ENCODE measurements around the gene TRAPPC2L. TPM values are rescaled to one million over a fixed set of nuclear protein-coding genes. Genes with fewer than 3 reads are reported as not detected.

TRAPPC2L gene
- polyA plus RNA-seq, 2 donors = 42.8 to 44.1 TPM

GRCh38 chr16:88855176-88855575 lies 1.8 kb upstream of the TRAPPC2L start:
- no peaks in the 10 kb centered on the region for H3K9me3 ChIP-seq (ENCODE audit: control insufficient read depth in 2 of 2, insufficient read depth in 1 of 2, low read depth in 1 of 2, low read length in 1 of 2)
- H3K4me1 ChIP-seq (ENCODE audit: control insufficient read depth in 2 of 2, insufficient read depth in 2 of 2, low read length in 1 of 2) = peaks cover 3 to 11% of the 10 kb centered on the region in 2 donors
- 86 to 88% methylated on average over 8 of the region's 8 CpGs for WGBS, 2 donors
- H3K27me3 ChIP-seq (ENCODE audit: control insufficient read depth in 1 of 2, insufficient read depth in 2 of 2, low read length in 2 of 2) = no peaks in the 10 kb centered on the region
- no peak overlapping the region for H3K27ac ChIP-seq (ENCODE audit: low read depth in 2 of 2, low read length in 1 of 2)
- H3K36me3 ChIP-seq (ENCODE audit: control insufficient read depth in 2 of 2, insufficient read depth in 2 of 2, low read length in 1 of 2) = peaks cover 0 to 16% of the 10 kb centered on the region in 2 donors
- no peak overlapping the region for H3K4me3 ChIP-seq (ENCODE audit: low read depth in 1 of 2, low read length in 2 of 2)

GRCh38 chr16:88855736-88856121 lies 1.2 kb upstream of the TRAPPC2L start:
- Histone ChIP-seq H3K36me3 (ENCODE audit: control insufficient read depth in 2 of 2, insufficient read depth in 2 of 2, low read length in 1 of 2) (peaks cover 3 to 20% of the 10 kb centered on the region in 2 donors), H3K27me3 (ENCODE audit: control insufficient read depth in 1 of 2, insufficient read depth in 2 of 2, low read length in 2 of 2) (no peaks in the 10 kb centered on the region), H3K4me1 (ENCODE audit: control insufficient read depth in 2 of 2, insufficient read depth in 2 of 2, low read length in 1 of 2) (peaks cover 3 to 11% of the 10 kb centered on the region in 2 donors), H3K4me3 (ENCODE audit: low read depth in 1 of 2, low read length in 2 of 2) (peak overlapping the region; percentile 53 to 82), H3K9me3 (ENCODE audit: control insufficient read depth in 2 of 2, insufficient read depth in 1 of 2, low read depth in 1 of 2, low read length in 1 of 2) (no peaks in the 10 kb centered on the region), H3K27ac (ENCODE audit: low read depth in 2 of 2, low read length in 1 of 2) (no peak overlapping the region)
- WGBS, 2 donors = 79 to 82% methylated on average over 13 of the region's 13 CpGs

- 10 to 11% methylated on average over 30 to 47 of the region's 53 CpGs for WGBS, 2 donors
- Histone ChIP-seq H3K27me3 (ENCODE audit: control insufficient read depth in 1 of 2, insufficient read depth in 2 of 2, low read length in 2 of 2) (no peaks in the 10 kb centered on the region), H3K4me1 (ENCODE audit: control insufficient read depth in 2 of 2, insufficient read depth in 2 of 2, low read length in 1 of 2) (peaks cover 3 to 11% of the 10 kb centered on the region in 2 donors), H3K27ac (ENCODE audit: low read depth in 2 of 2, low read length in 1 of 2) (peak overlapping the region; percentile 78 to 89), H3K36me3 (ENCODE audit: control insufficient read depth in 2 of 2, insufficient read depth in 2 of 2, low read length in 1 of 2) (peaks cover 3 to 22% of the 10 kb centered on the region in 2 donors), H3K9me3 (ENCODE audit: control insufficient read depth in 2 of 2, insufficient read depth in 1 of 2, low read depth in 1 of 2, low read length in 1 of 2) (no peaks in the 10 kb centered on the region), H3K4me3 (ENCODE audit: low read depth in 1 of 2, low read length in 2 of 2) (peak overlapping the region; percentile 79 to 82)
These were observed 652 bp upstream of the TRAPPC2L start for GRCh38 chr16:88856122-88856827.

- peaks cover 3 to 30% of the 10 kb centered on the region in 2 donors for H3K36me3 ChIP-seq (ENCODE audit: control insufficient read depth in 2 of 2, insufficient read depth in 2 of 2, low read length in 1 of 2)
- H3K27me3 ChIP-seq (ENCODE audit: control insufficient read depth in 1 of 2, insufficient read depth in 2 of 2, low read length in 2 of 2) = no peaks in the 10 kb centered on the region
- H3K4me3 ChIP-seq (ENCODE audit: low read depth in 1 of 2, low read length in 2 of 2) = peak overlapping the region; percentile 82 to 93
- H3K4me1 ChIP-seq (ENCODE audit: control insufficient read depth in 2 of 2, insufficient read depth in 2 of 2, low read length in 1 of 2) = peaks cover 3 to 11% of the 10 kb centered on the region in 2 donors
- H3K27ac ChIP-seq (ENCODE audit: low read depth in 2 of 2, low read length in 1 of 2) = peak overlapping the region; percentile 60 to 72
- 13 to 16% methylated on average over 12 of the region's 12 CpGs for WGBS, 2 donors
- no peaks in the 10 kb centered on the region for H3K9me3 ChIP-seq (ENCODE audit: control insufficient read depth in 2 of 2, insufficient read depth in 1 of 2, low read depth in 1 of 2, low read length in 1 of 2)
These were observed 907 bp downstream of the TRAPPC2L start for GRCh38 chr16:88857728-88858339.

- H3K4me1 ChIP-seq (ENCODE audit: control insufficient read depth in 2 of 2, insufficient read depth in 2 of 2, low read length in 1 of 2) = peaks cover 3 to 11% of the 10 kb centered on the region in 2 donors
- peaks cover 3 to 23% of the 10 kb centered on the region in 2 donors for H3K36me3 ChIP-seq (ENCODE audit: control insufficient read depth in 2 of 2, insufficient read depth in 2 of 2, low read length in 1 of 2)
- no peak overlapping the region for H3K4me3 ChIP-seq (ENCODE audit: low read depth in 1 of 2, low read length in 2 of 2)
- H3K9me3 ChIP-seq (ENCODE audit: control insufficient read depth in 2 of 2, insufficient read depth in 1 of 2, low read depth in 1 of 2, low read length in 1 of 2) = no peaks in the 10 kb centered on the region
- H3K27ac ChIP-seq (ENCODE audit: low read depth in 2 of 2, low read length in 1 of 2) = no peak overlapping the region
- 91 to 92% methylated on average over 20 of the region's 20 CpGs for WGBS, 2 donors
- H3K27me3 ChIP-seq (ENCODE audit: control insufficient read depth in 1 of 2, insufficient read depth in 2 of 2, low read length in 2 of 2) = no peaks in the 10 kb centered on the region
These were observed 2.6 kb downstream of the TRAPPC2L start for GRCh38 chr16:88859381-88860091.

GRCh38 chr16:88861359-88861758 lies 4.4 kb downstream of the TRAPPC2L start:
- Histone ChIP-seq H3K4me1 (ENCODE audit: control insufficient read depth in 2 of 2, insufficient read depth in 2 of 2, low read length in 1 of 2) (peaks cover 0 to 6% of the 10 kb centered on the region in 2 donors), H3K4me3 (ENCODE audit: low read depth in 1 of 2, low read length in 2 of 2) (no peak overlapping the region), H3K27ac (ENCODE audit: low read depth in 2 of 2, low read length in 1 of 2) (no peak overlapping the region), H3K27me3 (ENCODE audit: control insufficient read depth in 1 of 2, insufficient read depth in 2 of 2, low read length in 2 of 2) (no peaks in the 10 kb centered on the region), H3K36me3 (ENCODE audit: control insufficient read depth in 2 of 2, insufficient read depth in 2 of 2, low read length in 1 of 2) (peaks cover 3 to 23% of the 10 kb centered on the region in 2 donors), H3K9me3 (ENCODE audit: control insufficient read depth in 2 of 2, insufficient read depth in 1 of 2, low read depth in 1 of 2, low read length in 1 of 2) (no peaks in the 10 kb centered on the region)
- 93 to 95% methylated on average over 17 to 19 of the region's 19 CpGs for WGBS, 2 donors

- H3K9me3 ChIP-seq (ENCODE audit: control insufficient read depth in 2 of 2, insufficient read depth in 1 of 2, low read depth in 1 of 2, low read length in 1 of 2) = no peaks in the 10 kb centered on the region
- no peaks in the 10 kb centered on the region for H3K27me3 ChIP-seq (ENCODE audit: control insufficient read depth in 1 of 2, insufficient read depth in 2 of 2, low read length in 2 of 2)
- peaks cover 3 to 23% of the 10 kb centered on the region in 2 donors for H3K36me3 ChIP-seq (ENCODE audit: control insufficient read depth in 2 of 2, insufficient read depth in 2 of 2, low read length in 1 of 2)
- peaks cover 0 to 4% of the 10 kb centered on the region in 2 donors for H3K4me1 ChIP-seq (ENCODE audit: control insufficient read depth in 2 of 2, insufficient read depth in 2 of 2, low read length in 1 of 2)
- H3K27ac ChIP-seq (ENCODE audit: low read depth in 2 of 2, low read length in 1 of 2) = no peak overlapping the region
- WGBS, 2 donors = 88 to 94% methylated on average over 25 of the region's 25 CpGs
- no peak overlapping the region for H3K4me3 ChIP-seq (ENCODE audit: low read depth in 1 of 2, low read length in 2 of 2)
These were observed 6.0 kb downstream of the TRAPPC2L start for GRCh38 chr16:88862968-88863367.

GRCh38 chr16:88863426-88863825 lies 6.5 kb downstream of the TRAPPC2L start:
- Histone ChIP-seq H3K27ac (ENCODE audit: low read depth in 2 of 2, low read length in 1 of 2) (no peak overlapping the region), H3K4me1 (ENCODE audit: control insufficient read depth in 2 of 2, insufficient read depth in 2 of 2, low read length in 1 of 2) (no peaks in the 10 kb centered on the region), H3K4me3 (ENCODE audit: low read depth in 1 of 2, low read length in 2 of 2) (no peak overlapping the region), H3K36me3 (ENCODE audit: control insufficient read depth in 2 of 2, insufficient read depth in 2 of 2, low read length in 1 of 2) (peaks cover 3 to 23% of the 10 kb centered on the region in 2 donors), H3K27me3 (ENCODE audit: control insufficient read depth in 1 of 2, insufficient read depth in 2 of 2, low read length in 2 of 2) (no peaks in the 10 kb centered on the region), H3K9me3 (ENCODE audit: control insufficient read depth in 2 of 2, insufficient read depth in 1 of 2, low read depth in 1 of 2, low read length in 1 of 2) (no peaks in the 10 kb centered on the region)
- 80 to 81% methylated on average over 13 of the region's 13 CpGs for WGBS, 2 donors

GRCh38 chr16:88864099-88864498 lies 7.2 kb downstream of the TRAPPC2L start:
- Histone ChIP-seq H3K36me3 (ENCODE audit: control insufficient read depth in 2 of 2, insufficient read depth in 2 of 2, low read length in 1 of 2) (peaks cover 3 to 22% of the 10 kb centered on the region in 2 donors), H3K9me3 (ENCODE audit: control insufficient read depth in 2 of 2, insufficient read depth in 1 of 2, low read depth in 1 of 2, low read length in 1 of 2) (no peaks in the 10 kb centered on the region), H3K27ac (ENCODE audit: low read depth in 2 of 2, low read length in 1 of 2) (no peak overlapping the region), H3K27me3 (ENCODE audit: control insufficient read depth in 1 of 2, insufficient read depth in 2 of 2, low read length in 2 of 2) (no peaks in the 10 kb centered on the region), H3K4me1 (ENCODE audit: control insufficient read depth in 2 of 2, insufficient read depth in 2 of 2, low read length in 1 of 2) (no peaks in the 10 kb centered on the region), H3K4me3 (ENCODE audit: low read depth in 1 of 2, low read length in 2 of 2) (no peak overlapping the region)
- whole genome bisulfite sequencing, 2 donors = 83 to 86% methylated on average over 14 to 15 of the region's 15 CpGs

All from esophagus (tissue), 2 donors.